NCI-H82 treated with DMSO at 0.1 percent for 48 hours (cell line): ENCODE data around the gene ANKRD9.

Experiments
- DNase-seq: peaks from one replicate; lab custom pipeline; 2025; ENCODE audit not compliant: unreplicated experiment; lab: John Stamatoyannopoulos, UW

Gene ANKRD9

GRCh38 chr14:102479777-102480176, 29.8 kb downstream of the ANKRD9 start:
- DNase-seq, result no peak

DNA sequence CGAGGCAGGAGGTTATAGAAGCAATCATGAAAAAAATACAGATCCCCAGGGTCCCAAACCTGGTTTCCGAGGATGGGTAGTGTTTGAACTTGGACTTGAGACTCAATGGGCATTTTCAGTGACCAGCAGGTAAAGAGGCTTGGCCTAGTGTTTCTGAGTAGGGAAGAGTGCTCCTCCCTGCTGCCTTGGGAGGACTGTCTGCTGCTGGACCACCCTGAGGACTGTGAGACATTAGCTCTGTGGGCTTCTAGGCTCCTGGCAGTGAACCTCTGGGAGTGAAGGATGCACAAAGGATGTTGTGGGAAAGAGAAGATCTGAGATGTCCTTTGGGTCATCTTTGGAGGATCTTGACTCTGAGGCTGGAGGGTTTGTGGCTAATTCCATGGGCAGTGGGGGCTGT, 30.5 kb downstream of the ANKRD9 start:
- DNase-seq, result no peak

- no peak for DNase-seq
These were observed 34.6 kb downstream of the ANKRD9 start for GRCh38 chr14:102474934-102475333.

GRCh38 chr14:102473559-102473958, 36.0 kb downstream of the ANKRD9 start:
- DNase-seq, result no peak

GRCh38 chr14:102472791-102473150, 36.8 kb downstream of the ANKRD9 start:
- DNase-seq, result no peak

GRCh38 chr14:102471921-102472790, 37.4 kb downstream of the ANKRD9 start:
- no peak for DNase-seq

- no peak for DNase-seq
These were observed 40.3 kb downstream of the ANKRD9 start for GRCh38 chr14:102469261-102469660.

GRCh38 chr14:102464846-102465341, 44.7 kb downstream of the ANKRD9 start:
- no peak for DNase-seq

DNA sequence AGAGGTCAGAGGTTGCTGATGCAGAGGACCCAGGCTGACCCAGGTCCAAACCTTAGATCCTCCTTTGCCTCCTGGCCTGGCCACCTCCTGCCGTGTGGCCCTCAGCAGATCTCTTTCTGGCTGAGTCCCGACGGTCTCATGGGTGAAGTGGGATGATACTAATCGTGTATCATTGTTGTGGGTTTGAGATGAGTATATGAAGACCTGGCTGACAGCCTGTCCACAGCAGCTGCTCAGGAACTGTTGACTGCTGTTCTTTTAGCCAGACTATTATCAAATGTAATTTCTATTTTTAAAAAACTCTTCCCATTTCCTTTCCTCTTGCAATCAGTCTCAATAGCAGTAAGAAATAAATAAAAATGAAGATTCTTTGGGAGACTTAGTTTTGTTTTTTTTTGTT, 45.6 kb downstream of the ANKRD9 start:
- no peak for DNase-seq

DNA sequence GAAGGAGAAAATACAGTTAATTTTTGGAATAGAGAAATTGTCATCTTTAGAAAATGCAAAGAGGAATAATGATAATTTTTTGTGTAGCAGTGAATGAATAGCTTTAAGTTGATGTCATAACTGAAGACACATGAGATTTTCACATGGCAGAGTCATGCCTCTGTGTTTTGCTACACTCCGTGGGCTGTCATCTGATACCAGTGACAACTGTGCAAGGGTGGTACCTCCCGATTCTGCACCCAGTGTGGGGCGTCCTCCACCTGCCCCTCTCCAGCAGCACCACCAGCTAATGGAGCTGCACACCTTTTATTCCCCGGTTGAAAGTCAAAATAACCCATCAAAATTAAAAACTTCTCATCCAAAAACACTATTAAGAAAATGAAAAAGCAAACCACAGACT, 47.2 kb downstream of the ANKRD9 start:
- DNase-seq, result no peak

- no peak for DNase-seq
These were observed 47.9 kb downstream of the ANKRD9 start for GRCh38 chr14:102461490-102462338.

DNA sequence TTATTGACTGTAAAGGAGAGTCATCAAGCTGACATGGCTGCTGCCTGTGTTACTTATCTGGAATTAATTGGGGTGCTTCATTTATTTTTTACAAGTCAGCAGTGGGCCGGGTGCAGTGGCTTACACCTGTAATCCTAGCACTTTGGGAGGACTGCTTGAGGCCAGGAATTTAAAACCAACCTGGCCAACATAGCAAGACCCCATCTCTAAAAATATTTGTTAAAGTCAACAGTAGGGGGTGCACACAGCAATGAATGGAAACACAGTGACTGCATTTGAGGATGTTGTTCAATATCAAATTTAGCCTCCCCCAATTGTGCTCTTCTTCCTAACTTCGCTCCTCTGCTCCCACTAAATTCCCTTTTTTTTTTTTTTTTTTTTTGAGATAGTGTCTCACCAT, 52.1 kb downstream of the ANKRD9 start:
- no peak for DNase-seq

- DNase-seq, result no peak
These were observed 54.9 kb downstream of the ANKRD9 start for GRCh38 chr14:102454711-102455110.

- DNase-seq, result no peak
These were observed 57.3 kb downstream of the ANKRD9 start for GRCh38 chr14:102452302-102452701.
